HG02938 (cell line): ENCODE measurements around the gene EGFLAM.

ENCODE experiments used
- ATAC-seq: cut with Tn5 transposase; IDR thresholded peaks from one replicate; pipeline ENCODE4 v1.9.1; 2021; ENCODE audit warnings: mild to moderate bottlenecking, moderate library complexity; ENCODE audit not compliant: unreplicated experiment

Gene EGFLAM

GRCh38 chr5:38258319-38259061, at the start of gene EGFLAM:
Gene EGFLAM, plus strand, starts transcription at chr5:38258559. Its CDS starts 196 bp downstream, at chr5:38258755.
- no peak for ATAC-seq

- ATAC-seq: no peak
These were observed 49.5 kb upstream of the EGFLAM start for GRCh38 chr5:38208782-38209378.

DNA sequence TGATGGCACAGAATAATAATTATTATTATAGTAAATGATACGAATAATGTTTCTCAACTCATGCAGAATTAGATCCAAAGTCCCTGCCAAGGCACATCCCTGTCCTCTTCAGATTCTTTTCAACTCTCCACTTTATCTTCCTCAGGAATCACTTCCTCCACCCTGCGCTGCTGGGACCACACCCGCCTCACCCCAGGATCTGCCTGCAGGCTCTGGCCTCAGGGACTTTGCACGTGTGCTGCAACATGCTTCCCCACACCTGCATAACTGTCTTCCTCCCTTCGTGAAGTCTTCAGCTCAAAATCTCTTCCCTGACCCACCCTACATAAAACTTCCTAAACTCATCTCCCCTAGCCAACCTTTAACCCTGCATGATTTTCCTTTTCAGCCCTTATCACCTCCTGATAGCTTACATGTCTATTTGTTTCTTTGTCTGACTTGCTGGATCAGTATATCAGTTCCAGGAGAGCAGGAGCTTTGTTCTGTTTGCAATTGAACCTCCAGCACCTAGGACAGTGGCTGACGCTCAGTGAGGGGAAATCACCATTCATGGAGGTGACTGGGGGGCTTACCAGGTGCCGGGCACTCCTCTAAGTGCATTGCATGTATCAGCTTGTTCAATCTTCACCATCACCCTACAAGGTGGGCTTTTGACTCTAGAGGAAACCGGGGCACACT, 47.5 kb upstream of the EGFLAM start:
- no peak for ATAC-seq

GRCh38 chr5:38211354-38211710, 47.0 kb upstream of the EGFLAM start:
- ATAC-seq: no peak

GRCh38 chr5:38212307-38212706, 46.1 kb upstream of the EGFLAM start:
- no peak for ATAC-seq

GRCh38 chr5:38226091-38226490, 32.3 kb upstream of the EGFLAM start:
- no peak for ATAC-seq

GRCh38 chr5:38228914-38229313, 29.4 kb upstream of the EGFLAM start:
- ATAC-seq: no peak

GRCh38 chr5:38234737-38235136, 23.6 kb upstream of the EGFLAM start:
- no peak for ATAC-seq

DNA sequence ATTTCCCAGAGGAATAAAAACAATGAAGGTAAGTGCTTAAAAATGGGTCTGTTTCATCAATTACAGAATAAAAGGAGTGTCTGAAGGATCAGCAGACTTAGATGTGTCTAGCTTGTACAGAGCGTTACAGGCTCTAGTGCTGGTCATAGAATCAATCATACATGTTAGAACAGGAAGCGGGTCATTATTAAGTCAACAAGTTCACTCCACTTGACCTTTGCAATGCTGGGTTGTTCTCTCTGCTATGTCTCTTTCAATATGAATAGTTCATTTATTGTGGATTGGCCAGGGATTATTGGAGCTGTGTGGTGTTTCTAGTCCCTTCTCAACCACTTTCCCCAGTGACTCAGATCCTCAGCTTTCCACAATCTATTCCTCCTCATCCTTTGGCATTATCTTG, 20.7 kb upstream of the EGFLAM start:
- no peak for ATAC-seq

DNA sequence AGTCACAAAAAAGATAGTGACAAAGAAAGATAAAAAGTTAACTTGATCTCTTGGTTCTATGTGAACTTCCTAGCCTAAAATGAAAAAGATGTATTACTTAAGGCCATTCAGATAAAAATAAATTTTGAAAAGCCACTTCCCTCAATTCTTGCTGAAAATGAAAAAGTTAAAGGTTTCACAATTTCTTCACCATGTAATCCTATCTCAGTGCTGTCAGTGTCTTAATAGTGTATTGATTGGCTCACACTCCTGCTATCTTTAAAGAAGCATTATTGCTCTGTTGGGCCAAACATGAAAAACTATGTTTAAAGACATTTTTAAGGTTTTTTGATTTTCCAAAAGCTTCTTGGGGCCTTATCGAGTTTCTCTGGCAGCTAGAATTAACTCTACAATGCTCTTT, 18.1 kb upstream of the EGFLAM start:
- ATAC-seq: no peak

- no peak for ATAC-seq
These were observed 16.7 kb upstream of the EGFLAM start for GRCh38 chr5:38241655-38242054.

GRCh38 chr5:38245307-38245706, 13.1 kb upstream of the EGFLAM start:
- ATAC-seq: no peak

- ATAC-seq: no peak
These were observed 9.1 kb upstream of the EGFLAM start for GRCh38 chr5:38249301-38249700.

DNA sequence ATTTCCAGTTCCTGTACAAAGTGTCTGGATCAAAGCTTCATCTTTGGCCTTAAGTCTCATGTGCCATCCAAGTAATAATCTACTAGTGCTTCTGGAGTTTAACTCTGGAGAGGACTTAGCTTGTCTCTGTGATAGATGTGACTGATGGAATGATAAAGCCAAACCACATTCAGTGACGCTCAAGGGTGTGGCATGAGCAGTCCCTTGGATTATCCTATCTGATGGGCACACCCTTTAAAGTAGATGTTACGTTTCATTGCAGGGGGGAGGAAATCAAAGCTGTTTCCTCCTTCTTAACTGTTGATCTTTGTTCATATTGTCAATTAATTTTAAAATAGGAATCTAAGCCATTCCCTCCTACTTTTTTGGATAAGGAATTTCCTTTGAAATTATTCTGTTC, 8.5 kb upstream of the EGFLAM start:
- ATAC-seq: no peak

DNA sequence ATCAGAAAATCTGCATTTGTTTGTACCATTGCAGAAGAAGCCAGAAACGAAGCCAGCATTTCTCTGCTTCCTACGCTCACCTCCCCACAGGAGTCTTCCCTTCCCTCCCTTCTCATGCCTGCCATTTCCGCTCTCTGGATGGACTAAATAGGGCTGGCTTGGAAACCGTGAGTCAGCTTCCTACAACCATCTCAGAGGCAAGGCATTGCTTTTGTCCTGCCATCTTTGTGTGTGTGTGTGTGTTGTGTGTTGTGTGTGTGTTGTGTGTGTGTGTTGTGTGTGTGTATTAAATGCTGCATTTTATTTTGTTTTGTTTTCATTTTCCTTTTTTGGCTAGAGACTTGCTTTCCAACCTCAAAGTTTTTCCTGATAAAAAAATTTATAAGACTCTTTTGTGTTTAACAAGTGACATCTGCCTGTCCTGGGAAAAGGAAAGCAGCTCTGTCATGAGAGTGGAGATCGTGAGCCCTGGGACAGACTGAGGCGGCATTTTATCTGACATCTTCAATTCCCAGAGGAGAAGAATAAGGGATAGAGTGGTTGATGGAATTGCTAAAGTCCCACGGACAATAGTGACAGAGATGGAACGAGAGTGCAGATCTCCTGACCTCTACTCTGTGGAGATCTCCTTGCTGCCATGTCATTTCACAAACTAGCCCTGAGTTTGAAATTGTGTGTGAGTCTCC, 7.5 kb upstream of the EGFLAM start:
- ATAC-seq: no peak

GRCh38 chr5:38253759-38254158, 4.6 kb upstream of the EGFLAM start:
- no peak for ATAC-seq

- ATAC-seq: no peak
These were observed 884 bp upstream of the EGFLAM start for GRCh38 chr5:38257308-38258041.

DNA sequence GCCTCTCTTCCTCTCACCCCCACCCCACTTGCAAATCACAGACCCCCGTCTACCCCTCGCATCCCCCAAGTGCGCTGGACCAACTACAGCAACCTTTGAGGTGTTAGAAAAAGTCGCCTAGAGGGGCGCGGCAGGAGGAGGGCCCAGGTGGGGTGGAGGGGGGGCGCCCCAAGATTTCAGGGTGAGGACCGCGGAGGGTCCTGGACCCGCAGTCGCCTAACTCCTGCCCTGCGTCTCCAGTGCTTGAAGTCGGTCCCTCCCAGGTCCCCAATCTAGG, 379 bp upstream of the EGFLAM start:
- ATAC-seq: no peak

- no peak for ATAC-seq
These were observed 876 bp downstream of the EGFLAM start for GRCh38 chr5:38259062-38259808.

GRCh38 chr5:38259809-38260160, 1.4 kb downstream of the EGFLAM start:
- no peak for ATAC-seq

- ATAC-seq: no peak
These were observed 5.6 kb downstream of the EGFLAM start for GRCh38 chr5:38263983-38264382.
